ENCODE results near the gene ZDHHC8. TPM values are rescaled to one million over a fixed set of nuclear protein-coding genes. Genes with fewer than 3 reads are reported as not detected.

The ZDHHC8 gene
- total and polyA plus RNA-seq, 8 donors, result 20.0 to 51.8 (median 27.8) TPM

- DNase-seq (peak in 2 of 6 donors; percentile 46 to 72), ATAC-seq (no peak), FAIRE-seq (no peak)
- H3K9me3 ChIP-seq, result no peaks in the 10 kb centered on the region
- H3K27me3 ChIP-seq, result no peaks in the 10 kb centered on the region
- peaks cover 10 to 40% (median 12%) of the 10 kb centered on the region in 3 donors for H3K4me1 ChIP-seq
- TF ChIP-seq CTCF (IDR thresholded peaks at IDR 0.05), result no peak
- H3K27ac ChIP-seq, result no peak overlapping the region
- H3K4me3 ChIP-seq, result no peak overlapping the region
- WGBS, 2 donors, result 86 to 90% methylated on average over 36 of the region's 36 CpGs
- intact Hi-C loops (cut with DNase I), result no loop called here
- H3K36me3 ChIP-seq, result peaks cover 0 to 8% (median 5%) of the 10 kb centered on the region in 3 donors
Measured at GRCh38 chr22:20114506-20115475, 16.8 kb upstream of the ZDHHC8 start.

- no peak for TF ChIP-seq CTCF (IDR thresholded peaks at IDR 0.05)
- DNase-seq, result peak in 4 of 6 donors; percentile 49 to 84 (median 61)
- intact Hi-C loops (cut with DNase I), result no loop called here
- FAIRE-seq, result no peak
- peak within 1 kb of the TSS; percentile 63 to 77 (median 74) for H3K4me3 ChIP-seq
- H3K36me3 ChIP-seq, result no peaks in the 10 kb centered on the region
- WGBS, 2 donors, result 39 to 49% methylated on average over 30 of the region's 30 CpGs
- peak within 1 kb of the TSS; percentile 78 to 84 (median 79) for H3K27ac ChIP-seq
- H3K4me1 ChIP-seq, result peaks cover 10 to 38% (median 12%) of the 10 kb centered on the region in 3 donors
- ATAC-seq, result no peak
- H3K9me3 ChIP-seq, result no peaks in the 10 kb centered on the region
- no peaks in the 10 kb centered on the region for H3K27me3 ChIP-seq
Measured at GRCh38 chr22:20115691-20116375, 15.8 kb upstream of the ZDHHC8 start, which contains the start of gene RANBP1. Gene RANBP1 (plus strand): TSS chr22:20116104. CDS start chr22:20116185, 81 bp downstream.

- no peak for FAIRE-seq
- Histone ChIP-seq H3K9me3 (no peaks in the 10 kb centered on the region), H3K27ac (peak overlapping the region; percentile 78 to 84 (median 79)), H3K27me3 (no peaks in the 10 kb centered on the region), H3K4me1 (peaks cover 10 to 36% (median 12%) of the 10 kb centered on the region in 3 donors), H3K4me3 (peak overlapping the region; percentile 63 to 77 (median 74)), H3K36me3 (no peaks in the 10 kb centered on the region)
- no peak for TF ChIP-seq CTCF (IDR thresholded peaks at IDR 0.05)
- peak in 3 of 6 donors; percentile 52 to 72 (median 56) for DNase-seq
- intact Hi-C loops (cut with DNase I), result no loop called here
- WGBS, 2 donors, result 4 to 5% methylated on average over 22 to 27 of the region's 27 CpGs
- peak; percentile 1 to 13 (median 2) for ATAC-seq
Measured at GRCh38 chr22:20116376-20116950, 15.1 kb upstream of the ZDHHC8 start.

- no peaks in the 10 kb centered on the region for H3K9me3 ChIP-seq
- peak in 1 of 4 donors; percentile 9 for TF ChIP-seq CTCF (IDR thresholded peaks at IDR 0.05)
- peak; percentile 89 to 94 (median 92) for ATAC-seq
- DNase-seq, result peak; percentile 97 to 99 (median 98)
- WGBS, 2 donors, result 0% methylated on average over 65 to 88 of the region's 88 CpGs
- H3K27me3 ChIP-seq, result no peaks in the 10 kb centered on the region
- no peaks in the 10 kb centered on the region for H3K36me3 ChIP-seq
- peak within 1 kb of the TSS; percentile 78 to 84 (median 79) for H3K27ac ChIP-seq
- peak within 1 kb of the TSS; percentile 63 to 77 (median 74) for H3K4me3 ChIP-seq
- intact Hi-C loops (cut with DNase I), result no loop called here
- FAIRE-seq, result no peak
- H3K4me1 ChIP-seq, result peaks cover 6 to 33% (median 12%) of the 10 kb centered on the region in 3 donors
Measured at GRCh38 chr22:20116951-20117632, 14.5 kb upstream of the ZDHHC8 start, which contains the start of gene TRMT2A. Gene TRMT2A (minus strand): TSS chr22:20117226. CDS start chr22:20116906, 320 bp downstream.

All from pancreas (tissue), 10 donors.